Colonic mucosa (tissue), 4 donors: ENCODE measurements around the gene DDR2. TPM values are rescaled to one million over a fixed set of nuclear protein-coding genes. Genes with fewer than 3 reads are reported as not detected.

ENCODE experiments used
- DNase-seq: peaks from one replicate; pipeline ENCODE4 v3.0.0-alpha.2; 2020
- H3K27ac ChIP-seq: fragments of 200-600 bp; one replicate; pipeline ENCODE4 v1.8.0; 2021
- H3K27me3 ChIP-seq: fragments of 200-600 bp; one replicate; pipeline ENCODE4 v1.8.0; 2021
- H3K36me3 ChIP-seq: fragments of 200-600 bp; one replicate; pipeline ENCODE4 v1.8.0; 2021
- H3K4me1 ChIP-seq: fragments of 200-600 bp; one replicate; pipeline ENCODE4 v1.8.0; 2021; ENCODE audit warnings: mild to moderate bottlenecking
- H3K4me3 ChIP-seq: fragments of 200-600 bp; one replicate; pipeline ENCODE4 v1.8.0; 2021
- H3K9ac ChIP-seq, 2 donors: one replicate each; pipeline ENCODE4 v1.7.0; 2013; ENCODE audit warnings: control low read depth in 2 of 2, low read depth in 2 of 2, low read length in 2 of 2
- H3K9me3 ChIP-seq: fragments of 200-600 bp; one replicate; pipeline ENCODE4 v1.8.0; 2021
- intact Hi-C: fragments of 100-400 bp; cut with DNase I; formaldehyde crosslinking; loops from one replicate; pipeline ENCODE4 v1.14.1; 2022
- total RNA-seq, 2 donors: library from RNA; stranded (reverse); fragmentation: NEBNext Ultra II Directional in 1 of 2; extraction: Animal tissue kit (Norgen Biotek cat#: 25700) in 1 of 2; gene quantifications; one replicate each; pipeline ENCODE4 v1.2.1, GENCODE V29; 2021
- TF ChIP-seq, protein P1 (sequence below): fragments of 200-600 bp; IDR thresholded peaks from one replicate; pipeline ENCODE4 v1.8.0; 2022; ENCODE audit warnings: antibody characterized with exemption, mild to moderate bottlenecking
- donor health status: healthy.
- donor health status: DM: no; HTN: no; CAD: no.
- donor health status: DM: no; HTN: no; CAD: no.

The DDR2 gene
- total RNA-seq, 2 donors from 2014 or later: 7.6 to 26.5 TPM

GRCh38 chr1:162697140-162697895, 65.1 kb downstream of the DDR2 start:
- Histone ChIP-seq H3K4me3 (no peak overlapping the region), H3K9me3 (no peaks in the 10 kb centered on the region), H3K27me3 (no peaks in the 10 kb centered on the region), H3K9ac (no peak overlapping the region), H3K36me3 (no peaks in the 10 kb centered on the region), H3K27ac (peak overlapping the region; percentile 1), H3K4me1 (no peaks in the 10 kb centered on the region)
- intact Hi-C loops: no loop called here
- DNase-seq: no peak
- TF ChIP-seq, protein P1, sequence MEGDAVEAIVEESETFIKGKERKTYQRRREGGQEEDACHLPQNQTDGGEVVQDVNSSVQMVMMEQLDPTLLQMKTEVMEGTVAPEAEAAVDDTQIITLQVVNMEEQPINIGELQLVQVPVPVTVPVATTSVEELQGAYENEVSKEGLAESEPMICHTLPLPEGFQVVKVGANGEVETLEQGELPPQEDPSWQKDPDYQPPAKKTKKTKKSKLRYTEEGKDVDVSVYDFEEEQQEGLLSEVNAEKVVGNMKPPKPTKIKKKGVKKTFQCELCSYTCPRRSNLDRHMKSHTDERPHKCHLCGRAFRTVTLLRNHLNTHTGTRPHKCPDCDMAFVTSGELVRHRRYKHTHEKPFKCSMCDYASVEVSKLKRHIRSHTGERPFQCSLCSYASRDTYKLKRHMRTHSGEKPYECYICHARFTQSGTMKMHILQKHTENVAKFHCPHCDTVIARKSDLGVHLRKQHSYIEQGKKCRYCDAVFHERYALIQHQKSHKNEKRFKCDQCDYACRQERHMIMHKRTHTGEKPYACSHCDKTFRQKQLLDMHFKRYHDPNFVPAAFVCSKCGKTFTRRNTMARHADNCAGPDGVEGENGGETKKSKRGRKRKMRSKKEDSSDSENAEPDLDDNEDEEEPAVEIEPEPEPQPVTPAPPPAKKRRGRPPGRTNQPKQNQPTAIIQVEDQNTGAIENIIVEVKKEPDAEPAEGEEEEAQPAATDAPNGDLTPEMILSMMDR: no peak

DNA sequence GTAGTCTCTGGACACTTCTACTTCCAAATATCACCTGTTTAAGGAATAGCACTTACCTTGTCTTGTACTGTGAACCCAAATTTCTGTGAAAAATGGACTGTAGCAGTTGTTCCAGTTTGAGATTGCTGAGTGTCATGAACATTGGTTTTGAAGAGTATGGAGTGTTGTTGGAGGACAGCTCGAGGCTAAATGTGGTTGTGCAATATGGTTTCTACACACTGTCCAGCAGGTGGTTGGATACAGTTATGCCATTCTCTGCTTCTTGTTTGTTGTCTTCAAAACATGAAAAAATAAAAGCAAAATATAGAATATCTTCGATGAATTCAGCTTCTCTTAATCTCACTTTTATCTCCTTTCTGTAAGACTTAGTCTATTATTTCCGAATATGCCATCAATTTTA, 67.1 kb downstream of the DDR2 start:
- no peak overlapping the region for H3K27ac ChIP-seq
- DNase-seq: no peak
- H3K27me3 ChIP-seq: no peaks in the 10 kb centered on the region
- H3K36me3 ChIP-seq: no peaks in the 10 kb centered on the region
- no peaks in the 10 kb centered on the region for H3K4me1 ChIP-seq
- TF ChIP-seq, protein P1: no peak
- intact Hi-C loops: no loop called here
- H3K9ac ChIP-seq: no peak overlapping the region
- H3K9me3 ChIP-seq: no peaks in the 10 kb centered on the region
- H3K4me3 ChIP-seq: no peak overlapping the region

GRCh38 chr1:162700131-162700530, 67.9 kb downstream of the DDR2 start:
- no peak overlapping the region for H3K9ac ChIP-seq
- no peaks in the 10 kb centered on the region for H3K4me1 ChIP-seq
- no peaks in the 10 kb centered on the region for H3K9me3 ChIP-seq
- H3K4me3 ChIP-seq: no peak overlapping the region
- H3K36me3 ChIP-seq: no peaks in the 10 kb centered on the region
- DNase-seq: no peak
- intact Hi-C loops: no loop called here
- TF ChIP-seq, protein P1: no peak
- no peaks in the 10 kb centered on the region for H3K27me3 ChIP-seq
- no peak overlapping the region for H3K27ac ChIP-seq

GRCh38 chr1:162701286-162701685, 69.0 kb downstream of the DDR2 start:
- no peak for DNase-seq
- no peak overlapping the region for H3K27ac ChIP-seq

GRCh38 chr1:162702628-162703027, 70.4 kb downstream of the DDR2 start:
- H3K9me3 ChIP-seq: no peaks in the 10 kb centered on the region
- intact Hi-C loops: no loop called here
- no peaks in the 10 kb centered on the region for H3K4me1 ChIP-seq
- no peak overlapping the region for H3K9ac ChIP-seq
- TF ChIP-seq, protein P1: no peak
- H3K27me3 ChIP-seq: no peaks in the 10 kb centered on the region
- DNase-seq: no peak
- no peak overlapping the region for H3K4me3 ChIP-seq
- H3K27ac ChIP-seq: no peak overlapping the region
- no peaks in the 10 kb centered on the region for H3K36me3 ChIP-seq

More at GRCh38 chr1:162701286-162701685, 69.0 kb downstream of the DDR2 start:
- no peak overlapping the region for H3K4me3 ChIP-seq
- no peaks in the 10 kb centered on the region for H3K36me3 ChIP-seq
- no peaks in the 10 kb centered on the region for H3K9me3 ChIP-seq
- intact Hi-C loops: no loop called here
- TF ChIP-seq, protein P1: no peak
- no peaks in the 10 kb centered on the region for H3K27me3 ChIP-seq
- H3K4me1 ChIP-seq: no peaks in the 10 kb centered on the region
- no peak overlapping the region for H3K9ac ChIP-seq
